Measurements from ENCODE around the gene ARHGAP29.

DNA sequence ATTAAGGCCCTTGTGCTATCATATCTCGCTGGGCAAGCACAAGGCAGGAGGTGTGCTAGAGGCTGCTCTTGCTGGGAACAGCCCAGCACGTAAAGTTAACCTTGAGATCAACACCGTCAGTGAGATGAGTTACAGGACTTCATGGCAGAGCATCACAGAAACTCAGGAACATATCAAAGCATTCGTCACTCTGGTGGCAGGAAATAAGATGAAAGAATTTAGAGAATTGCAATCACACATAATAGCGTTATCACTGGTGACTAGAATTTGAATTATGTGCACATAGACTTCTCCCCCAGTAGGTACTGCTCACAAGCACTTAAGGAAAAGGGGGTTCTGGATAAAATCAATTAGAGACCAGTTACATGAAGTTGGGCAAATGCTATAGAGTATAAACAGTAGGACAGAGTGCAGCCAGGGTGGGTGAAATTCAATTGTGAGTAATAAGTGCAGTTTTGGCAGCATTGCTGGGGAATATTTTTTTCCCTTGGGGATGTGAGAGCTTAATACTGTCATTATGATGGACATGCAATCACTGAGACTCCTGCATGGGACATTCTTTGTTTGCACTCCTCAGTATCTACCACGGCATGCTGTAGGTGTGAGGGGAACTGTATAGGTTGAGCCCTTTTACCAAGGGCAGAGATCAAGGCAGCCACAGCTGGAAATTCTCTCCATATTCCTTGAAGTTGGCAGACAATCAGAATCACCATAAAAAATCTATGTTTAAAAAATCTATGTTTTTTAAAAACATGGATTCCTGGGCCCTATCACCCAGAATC, 44.2 kb upstream of the ARHGAP29 start:
- TF ChIP-seq, protein P1, sequence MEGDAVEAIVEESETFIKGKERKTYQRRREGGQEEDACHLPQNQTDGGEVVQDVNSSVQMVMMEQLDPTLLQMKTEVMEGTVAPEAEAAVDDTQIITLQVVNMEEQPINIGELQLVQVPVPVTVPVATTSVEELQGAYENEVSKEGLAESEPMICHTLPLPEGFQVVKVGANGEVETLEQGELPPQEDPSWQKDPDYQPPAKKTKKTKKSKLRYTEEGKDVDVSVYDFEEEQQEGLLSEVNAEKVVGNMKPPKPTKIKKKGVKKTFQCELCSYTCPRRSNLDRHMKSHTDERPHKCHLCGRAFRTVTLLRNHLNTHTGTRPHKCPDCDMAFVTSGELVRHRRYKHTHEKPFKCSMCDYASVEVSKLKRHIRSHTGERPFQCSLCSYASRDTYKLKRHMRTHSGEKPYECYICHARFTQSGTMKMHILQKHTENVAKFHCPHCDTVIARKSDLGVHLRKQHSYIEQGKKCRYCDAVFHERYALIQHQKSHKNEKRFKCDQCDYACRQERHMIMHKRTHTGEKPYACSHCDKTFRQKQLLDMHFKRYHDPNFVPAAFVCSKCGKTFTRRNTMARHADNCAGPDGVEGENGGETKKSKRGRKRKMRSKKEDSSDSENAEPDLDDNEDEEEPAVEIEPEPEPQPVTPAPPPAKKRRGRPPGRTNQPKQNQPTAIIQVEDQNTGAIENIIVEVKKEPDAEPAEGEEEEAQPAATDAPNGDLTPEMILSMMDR (IDR thresholded peaks at IDR 0.05; ENCODE audit: poor library complexity) = no peak
- TF ChIP-seq EZH2 (IDR thresholded peaks at IDR 0.05; ENCODE audit: borderline replicate concordance) = no peak
